Naive B cell (primary cell): Measurements from ENCODE around the gene GNAI1. TPM values are rescaled to one million over a fixed set of nuclear protein-coding genes. Genes with fewer than 3 reads are reported as not detected.

Experiments used
- ATAC-seq, 2 donors: fragments of 150-1000 bp; cut with Tn5 transposase; 2 replicates each; pipeline ENCODE4 v1.10.0; 2021; ENCODE audit warnings: low read depth in 2 of 2, mild to moderate bottlenecking in 2 of 2, moderate library complexity in 2 of 2
- DNase-seq: peaks from one replicate; pipeline ENCODE4 v3.0.0; 2022
- H3K27ac Mint-ChIP-seq, 6 donors: one replicate each; pipeline ENCODE4 v1.8.0; 2020 to 2022; ENCODE audit warnings: mild to moderate bottlenecking in 6 of 6, mixed read lengths in 6 of 6, moderate library complexity in 5 of 6, inconsistent platforms in 2 of 6
- H3K27me3 Mint-ChIP-seq, 3 donors: one replicate each; pipeline ENCODE4 v1.8.0; 2021 to 2022; ENCODE audit warnings: mixed read lengths in 3 of 3, mild to moderate bottlenecking in 1 of 3
- H3K36me3 Mint-ChIP-seq, 2 donors: one replicate each; pipeline ENCODE4 v1.8.0; 2020 to 2022; ENCODE audit warnings: mixed read lengths in 2 of 2, inconsistent platforms in 1 of 2, mild to moderate bottlenecking in 1 of 2
- H3K4me1 Mint-ChIP-seq, 3 donors: one replicate each; pipeline ENCODE4 v1.8.0; 2020 to 2022; ENCODE audit warnings: mixed read lengths in 3 of 3, inconsistent platforms in 1 of 3, mild to moderate bottlenecking in 1 of 3, moderate library complexity in 1 of 3
- H3K4me3 Mint-ChIP-seq, 8 donors: one replicate each; pipeline ENCODE4 v1.8.0; 2020 to 2022; ENCODE audit warnings: mild to moderate bottlenecking in 8 of 8, mixed read lengths in 8 of 8, moderate library complexity in 8 of 8, inconsistent platforms in 2 of 8
- H3K9me3 Mint-ChIP-seq, 7 donors: one replicate each; pipeline ENCODE4 v1.8.0; 2020 to 2022; ENCODE audit warnings: mixed read lengths in 7 of 7, mild to moderate bottlenecking in 5 of 7, inconsistent platforms in 2 of 7, moderate library complexity in 1 of 7
- polyA plus RNA-seq, 6 donors: library from polyadenylated mRNA; unstranded; fragments of 300-500 nt; fragmentation: Illumina TruSeq; gene quantifications; one replicate each; pipeline ENCODE4 v1.2.3, GENCODE V29; 2021; ENCODE audit warnings: low read depth in 6 of 6

The GNAI1 gene
- polyA plus RNA-seq, 6 donors from 2014 or later = 0.44 to 1.1 (median 0.93) TPM; not detected in 2

GRCh38 chr7:80184693-80185092, 50.1 kb downstream of the GNAI1 start:
- Mint-ChIP-seq H3K36me3 (no peaks in the 10 kb centered on the region), H3K9me3 (peaks cover 0 to 4% (median 0%) of the 10 kb centered on the region in 7 donors), H3K27ac (no peak overlapping the region), H3K4me3 (no peak overlapping the region), H3K4me1 (no peaks in the 10 kb centered on the region), H3K27me3 (no peaks in the 10 kb centered on the region)
- DNase-seq = no peak
- ATAC-seq = no peak

DNA sequence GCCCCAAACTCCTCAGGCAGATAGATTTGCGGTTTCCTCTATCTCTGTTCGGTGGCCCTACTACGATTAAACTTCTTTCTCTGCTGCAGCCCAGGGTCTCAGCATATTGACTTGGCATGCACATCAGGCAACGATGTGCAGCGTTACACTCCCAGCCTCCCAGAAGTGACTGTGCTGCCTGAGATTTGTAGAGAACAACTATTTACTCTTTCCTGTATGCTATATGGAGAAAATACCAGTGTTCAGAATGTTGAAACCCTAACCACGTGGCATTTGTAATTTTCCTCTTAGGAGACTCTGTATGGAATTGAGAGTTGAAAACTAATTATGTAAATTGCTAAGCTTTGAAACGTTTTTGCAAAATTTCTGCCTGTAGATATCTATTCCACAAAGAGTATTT, 50.9 kb downstream of the GNAI1 start:
- no peaks in the 10 kb centered on the region for H3K4me1 Mint-ChIP-seq
- H3K9me3 Mint-ChIP-seq = peaks cover 0 to 4% (median 0%) of the 10 kb centered on the region in 7 donors
- DNase-seq = no peak
- no peak for ATAC-seq
- no peak overlapping the region for H3K4me3 Mint-ChIP-seq
- no peaks in the 10 kb centered on the region for H3K27me3 Mint-ChIP-seq
- no peak overlapping the region for H3K27ac Mint-ChIP-seq
- no peaks in the 10 kb centered on the region for H3K36me3 Mint-ChIP-seq

DNA sequence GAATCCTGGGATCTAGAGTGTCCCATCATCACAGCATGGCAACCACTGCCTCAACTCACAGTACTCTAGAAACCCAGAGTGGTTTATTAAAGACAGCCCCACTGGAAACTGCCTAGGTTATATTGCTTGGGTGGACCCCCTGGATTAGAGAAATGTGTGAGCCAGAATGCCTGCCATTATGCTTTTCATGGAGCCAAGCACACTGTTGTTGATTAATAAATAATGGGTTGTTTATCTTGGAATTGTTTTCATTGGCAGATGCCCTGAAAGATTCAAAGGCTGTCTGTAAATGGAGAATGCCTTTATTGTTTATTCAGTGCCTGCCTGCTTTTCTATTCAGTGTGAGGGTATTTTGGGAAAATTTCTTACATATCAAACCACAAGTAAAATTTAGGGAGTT, 52.1 kb downstream of the GNAI1 start:
- H3K27me3 Mint-ChIP-seq = no peaks in the 10 kb centered on the region
- H3K36me3 Mint-ChIP-seq = no peaks in the 10 kb centered on the region
- H3K9me3 Mint-ChIP-seq = peaks cover 0 to 4% (median 0%) of the 10 kb centered on the region in 7 donors
- no peak overlapping the region for H3K27ac Mint-ChIP-seq
- no peak for DNase-seq
- no peak overlapping the region for H3K4me3 Mint-ChIP-seq
- H3K4me1 Mint-ChIP-seq = no peaks in the 10 kb centered on the region
- no peak for ATAC-seq

GRCh38 chr7:80187279-80187678, 52.6 kb downstream of the GNAI1 start:
- H3K4me1 Mint-ChIP-seq = no peaks in the 10 kb centered on the region
- no peaks in the 10 kb centered on the region for H3K27me3 Mint-ChIP-seq
- no peak for ATAC-seq
- H3K4me3 Mint-ChIP-seq = no peak overlapping the region
- peaks cover 0 to 4% (median 0%) of the 10 kb centered on the region in 7 donors for H3K9me3 Mint-ChIP-seq
- H3K27ac Mint-ChIP-seq = no peak overlapping the region
- no peaks in the 10 kb centered on the region for H3K36me3 Mint-ChIP-seq
- no peak for DNase-seq

- no peak overlapping the region for H3K4me3 Mint-ChIP-seq
- no peak overlapping the region for H3K27ac Mint-ChIP-seq
- ATAC-seq (no peak), DNase-seq (no peak)
- H3K27me3 Mint-ChIP-seq = no peaks in the 10 kb centered on the region
- H3K4me1 Mint-ChIP-seq = no peaks in the 10 kb centered on the region
- H3K9me3 Mint-ChIP-seq = peaks cover 0 to 4% (median 0%) of the 10 kb centered on the region in 7 donors
- H3K36me3 Mint-ChIP-seq = no peaks in the 10 kb centered on the region
Measured at GRCh38 chr7:80187727-80188126, 53.1 kb downstream of the GNAI1 start.

DNA sequence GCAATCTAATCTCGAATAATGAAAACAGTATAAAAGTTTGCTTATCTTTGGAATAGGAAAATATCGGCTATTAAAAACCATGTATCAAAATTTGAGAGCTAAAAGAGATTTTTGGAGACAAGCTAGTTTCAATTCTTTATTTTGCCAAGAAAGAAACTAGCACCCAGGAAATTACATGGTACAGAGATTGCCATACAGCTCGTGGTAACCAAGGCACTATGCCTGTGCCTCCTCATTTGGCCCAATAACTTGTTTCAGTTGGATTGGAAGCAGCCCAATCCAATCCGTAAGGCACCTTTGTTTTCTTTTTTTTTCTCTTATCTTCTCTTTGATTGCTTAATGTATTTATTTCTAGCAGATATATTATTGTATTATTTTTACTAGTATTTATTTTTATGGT, 55.0 kb downstream of the GNAI1 start:
- Mint-ChIP-seq H3K27me3 (no peaks in the 10 kb centered on the region), H3K4me1 (no peaks in the 10 kb centered on the region), H3K36me3 (no peaks in the 10 kb centered on the region), H3K9me3 (peaks cover 0 to 2% (median 0%) of the 10 kb centered on the region in 7 donors), H3K4me3 (no peak overlapping the region), H3K27ac (no peak overlapping the region)
- no peak for DNase-seq
- ATAC-seq = no peak

- Mint-ChIP-seq H3K27ac (no peak overlapping the region), H3K4me3 (no peak overlapping the region)
Measured at GRCh38 chr7:80197627-80198026, 63.0 kb downstream of the GNAI1 start.

DNA sequence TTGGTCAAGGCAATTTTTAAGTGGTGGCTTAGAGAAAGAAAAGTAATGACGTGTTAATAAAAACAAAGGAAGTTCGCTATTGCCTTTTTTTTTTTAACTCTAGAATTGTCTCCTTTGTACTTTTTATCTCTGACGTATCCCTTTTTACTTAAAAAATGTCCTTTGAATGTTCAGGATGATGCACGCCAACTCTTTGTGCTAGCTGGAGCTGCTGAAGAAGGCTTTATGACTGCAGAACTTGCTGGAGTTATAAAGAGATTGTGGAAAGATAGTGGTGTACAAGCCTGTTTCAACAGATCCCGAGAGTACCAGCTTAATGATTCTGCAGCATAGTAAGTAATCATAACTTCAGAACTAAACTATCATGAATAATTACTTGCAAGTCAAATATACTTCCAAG, 64.4 kb downstream of the GNAI1 start:
- no peaks in the 10 kb centered on the region for H3K36me3 Mint-ChIP-seq
- no peak overlapping the region for H3K27ac Mint-ChIP-seq
- no peaks in the 10 kb centered on the region for H3K9me3 Mint-ChIP-seq
- no peaks in the 10 kb centered on the region for H3K4me1 Mint-ChIP-seq
- ATAC-seq (no peak), DNase-seq (no peak)
- H3K4me3 Mint-ChIP-seq = no peak overlapping the region
- no peaks in the 10 kb centered on the region for H3K27me3 Mint-ChIP-seq

More at GRCh38 chr7:80197627-80198026, 63.0 kb downstream of the GNAI1 start:
- H3K27me3 Mint-ChIP-seq = no peaks in the 10 kb centered on the region
- no peaks in the 10 kb centered on the region for H3K36me3 Mint-ChIP-seq
- no peaks in the 10 kb centered on the region for H3K9me3 Mint-ChIP-seq
- ATAC-seq (no peak), DNase-seq (no peak)
- no peaks in the 10 kb centered on the region for H3K4me1 Mint-ChIP-seq

- ATAC-seq (no peak), DNase-seq (no peak)
- Mint-ChIP-seq H3K36me3 (no peaks in the 10 kb centered on the region), H3K9me3 (no peaks in the 10 kb centered on the region), H3K27me3 (no peaks in the 10 kb centered on the region), H3K27ac (no peak overlapping the region), H3K4me3 (no peak overlapping the region), H3K4me1 (no peaks in the 10 kb centered on the region)
Measured at GRCh38 chr7:80204454-80204853, 69.8 kb downstream of the GNAI1 start.

- Mint-ChIP-seq H3K4me3 (no peak overlapping the region), H3K36me3 (no peaks in the 10 kb centered on the region), H3K9me3 (no peaks in the 10 kb centered on the region), H3K27ac (no peak overlapping the region), H3K27me3 (no peaks in the 10 kb centered on the region), H3K4me1 (no peaks in the 10 kb centered on the region)
- ATAC-seq = no peak
- no peak for DNase-seq
Measured at GRCh38 chr7:80204919-80205318, 70.3 kb downstream of the GNAI1 start.

- H3K4me3 Mint-ChIP-seq = no peak overlapping the region
- DNase-seq = no peak
- ATAC-seq = no peak
- no peaks in the 10 kb centered on the region for H3K4me1 Mint-ChIP-seq
- no peaks in the 10 kb centered on the region for H3K27me3 Mint-ChIP-seq
- H3K27ac Mint-ChIP-seq = no peak overlapping the region
- no peaks in the 10 kb centered on the region for H3K9me3 Mint-ChIP-seq
- H3K36me3 Mint-ChIP-seq = no peaks in the 10 kb centered on the region
Measured at GRCh38 chr7:80206763-80207162, 72.1 kb downstream of the GNAI1 start.

DNA sequence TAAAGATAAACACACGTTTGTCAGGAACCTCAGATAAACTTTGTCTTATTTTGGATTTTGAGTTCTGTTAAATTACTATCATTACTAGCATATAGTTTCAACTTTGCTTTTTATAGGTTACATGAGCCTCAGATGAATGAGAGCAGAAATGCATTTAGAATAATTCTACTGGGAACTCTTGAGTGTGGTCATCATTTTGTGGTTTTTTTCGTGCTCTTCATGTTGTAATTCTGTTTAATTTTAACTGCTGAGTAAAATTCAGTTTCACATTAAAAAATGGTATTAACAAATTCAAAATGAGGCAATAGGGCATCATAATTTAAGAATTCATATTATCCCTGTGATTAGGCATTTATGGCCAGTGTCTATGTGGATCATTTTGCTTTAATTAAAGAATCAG, 72.9 kb downstream of the GNAI1 start:
- Mint-ChIP-seq H3K9me3 (no peaks in the 10 kb centered on the region), H3K27ac (no peak overlapping the region), H3K36me3 (no peaks in the 10 kb centered on the region)

DNA sequence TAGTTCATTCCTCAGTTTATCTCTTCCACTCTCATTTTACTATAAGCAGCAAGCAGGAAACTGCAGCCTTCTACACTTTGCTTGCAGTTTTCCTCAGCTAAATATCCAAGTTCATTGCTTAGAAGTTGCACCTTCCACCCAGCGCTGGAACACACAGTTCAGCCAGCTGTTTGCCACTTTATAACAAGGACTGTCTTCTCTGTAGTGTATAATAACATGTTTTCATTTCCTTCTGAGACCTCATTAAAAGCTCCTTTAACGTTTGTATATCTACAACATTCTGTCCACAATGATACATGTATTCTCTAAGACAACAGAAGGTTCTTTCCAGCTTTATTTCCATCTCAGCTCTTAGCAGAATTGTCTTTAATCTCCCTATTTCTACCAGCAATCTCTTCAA, 74.1 kb downstream of the GNAI1 start:
- H3K9me3 Mint-ChIP-seq = no peaks in the 10 kb centered on the region
- no peak overlapping the region for H3K4me3 Mint-ChIP-seq
- no peaks in the 10 kb centered on the region for H3K27me3 Mint-ChIP-seq
- H3K4me1 Mint-ChIP-seq = no peaks in the 10 kb centered on the region
- no peaks in the 10 kb centered on the region for H3K36me3 Mint-ChIP-seq
- DNase-seq = no peak
- no peak overlapping the region for H3K27ac Mint-ChIP-seq
- no peak for ATAC-seq

More for the DNA sequence above, 72.9 kb downstream of the GNAI1 start:
- Mint-ChIP-seq H3K27me3 (no peaks in the 10 kb centered on the region), H3K4me1 (no peaks in the 10 kb centered on the region), H3K4me3 (no peak overlapping the region)
- ATAC-seq (no peak), DNase-seq (no peak)

DNA sequence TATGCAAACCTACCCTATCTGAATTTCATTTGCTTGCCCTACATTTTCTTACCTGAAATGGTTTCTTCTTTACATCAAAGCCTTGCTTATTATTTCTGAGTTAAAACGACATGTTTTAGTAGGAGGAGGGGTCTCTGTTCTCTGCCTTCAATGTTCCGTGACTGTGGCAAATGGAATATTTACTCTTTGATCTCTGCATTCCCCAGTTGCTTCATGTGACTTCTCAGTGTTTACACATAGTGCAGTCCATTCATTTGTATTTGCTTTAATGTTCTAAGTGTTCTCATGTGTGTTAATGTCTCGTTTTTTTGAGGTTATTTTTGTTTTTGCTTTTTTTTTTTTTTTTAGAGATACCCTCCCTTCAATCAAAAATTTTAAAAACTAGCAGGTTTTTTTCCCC, 75.8 kb downstream of the GNAI1 start:
- no peaks in the 10 kb centered on the region for H3K4me1 Mint-ChIP-seq
- DNase-seq (no peak), ATAC-seq (no peak)
- no peaks in the 10 kb centered on the region for H3K27me3 Mint-ChIP-seq
- H3K9me3 Mint-ChIP-seq = no peaks in the 10 kb centered on the region
- no peak overlapping the region for H3K4me3 Mint-ChIP-seq
- H3K36me3 Mint-ChIP-seq = no peaks in the 10 kb centered on the region
- no peak overlapping the region for H3K27ac Mint-ChIP-seq

DNA sequence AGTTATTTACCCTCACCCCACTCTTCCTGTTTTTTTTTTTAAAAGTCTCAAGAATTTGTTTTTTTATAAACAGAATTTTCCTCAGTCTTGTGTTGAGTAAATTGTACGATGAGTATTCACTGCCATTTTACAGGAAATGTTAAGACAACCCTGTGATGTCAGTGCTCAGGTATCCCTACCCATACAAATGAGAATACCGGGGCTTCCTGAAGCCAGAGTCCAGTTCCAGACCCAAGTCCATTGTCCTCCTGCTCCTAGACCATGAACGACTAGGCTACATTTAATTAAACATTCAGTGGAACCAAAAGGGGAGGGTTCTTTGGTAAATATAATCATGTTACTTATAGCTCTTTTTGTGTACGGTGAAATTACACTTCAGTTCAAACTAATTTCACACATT, 79.2 kb downstream of the GNAI1 start:
- ATAC-seq (no peak), DNase-seq (no peak)
- H3K27ac Mint-ChIP-seq = no peak overlapping the region
- H3K27me3 Mint-ChIP-seq = no peaks in the 10 kb centered on the region
- no peaks in the 10 kb centered on the region for H3K4me1 Mint-ChIP-seq
- H3K9me3 Mint-ChIP-seq = no peaks in the 10 kb centered on the region
- H3K4me3 Mint-ChIP-seq = no peak overlapping the region
- H3K36me3 Mint-ChIP-seq = no peaks in the 10 kb centered on the region
